Measurements from ENCODE around the gene HSD17B3. TPM values are rescaled to one million over a fixed set of nuclear protein-coding genes. Genes with fewer than 3 reads are reported as not detected.
A peak's percentile ranks its signal among the peaks of the same experiment; 100 is the strongest.

The HSD17B3 gene
- total RNA-seq, 4 donors from 2014 or later: 3.2 TPM; not detected in 3

DNA sequence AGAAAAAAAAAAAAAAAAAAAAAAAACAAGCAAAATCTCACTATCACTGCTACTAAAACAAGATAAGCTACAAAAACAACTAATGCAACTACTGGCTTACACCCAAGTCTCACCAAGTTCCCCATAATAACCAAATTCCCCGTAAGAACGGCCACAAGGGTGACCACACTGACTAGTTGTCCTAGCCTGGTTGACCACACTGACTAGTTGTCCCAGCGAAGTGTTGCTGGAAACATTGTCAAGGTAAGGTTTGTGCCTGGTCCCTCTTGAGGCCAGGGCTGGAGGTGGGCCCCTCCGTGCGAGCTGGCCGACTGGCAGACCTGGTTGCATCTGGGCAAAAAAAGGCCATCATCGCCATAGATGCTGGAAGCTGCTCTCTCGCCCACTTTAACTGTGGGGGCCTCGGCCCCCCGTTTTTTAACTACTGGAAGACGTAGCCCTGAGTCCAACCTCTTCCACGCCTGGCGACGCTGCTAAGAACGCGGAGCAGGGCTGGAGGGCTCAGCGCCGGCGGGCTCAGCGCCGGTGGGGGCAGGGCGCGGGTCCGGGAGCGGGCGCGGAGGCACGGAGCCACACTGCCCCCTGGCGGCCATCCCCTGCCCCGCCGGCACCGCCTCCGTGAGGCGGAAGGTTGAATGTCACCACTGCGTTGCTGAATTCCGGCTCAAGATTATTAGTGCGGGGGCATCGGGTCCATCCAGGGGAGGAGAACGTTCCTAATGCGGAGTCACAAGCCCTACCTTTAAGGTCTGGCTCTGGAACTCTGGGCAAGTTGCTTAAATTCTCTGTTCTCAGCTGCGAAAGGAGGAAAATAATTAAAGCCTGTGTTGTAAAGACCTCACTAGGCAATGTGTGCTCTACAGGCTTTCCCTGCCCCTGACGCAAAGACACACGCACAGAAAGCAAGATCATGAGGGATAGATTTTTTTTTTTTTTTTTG is 84.0 kb downstream of the HSD17B3 start:
- TF ChIP-seq, protein P1, sequence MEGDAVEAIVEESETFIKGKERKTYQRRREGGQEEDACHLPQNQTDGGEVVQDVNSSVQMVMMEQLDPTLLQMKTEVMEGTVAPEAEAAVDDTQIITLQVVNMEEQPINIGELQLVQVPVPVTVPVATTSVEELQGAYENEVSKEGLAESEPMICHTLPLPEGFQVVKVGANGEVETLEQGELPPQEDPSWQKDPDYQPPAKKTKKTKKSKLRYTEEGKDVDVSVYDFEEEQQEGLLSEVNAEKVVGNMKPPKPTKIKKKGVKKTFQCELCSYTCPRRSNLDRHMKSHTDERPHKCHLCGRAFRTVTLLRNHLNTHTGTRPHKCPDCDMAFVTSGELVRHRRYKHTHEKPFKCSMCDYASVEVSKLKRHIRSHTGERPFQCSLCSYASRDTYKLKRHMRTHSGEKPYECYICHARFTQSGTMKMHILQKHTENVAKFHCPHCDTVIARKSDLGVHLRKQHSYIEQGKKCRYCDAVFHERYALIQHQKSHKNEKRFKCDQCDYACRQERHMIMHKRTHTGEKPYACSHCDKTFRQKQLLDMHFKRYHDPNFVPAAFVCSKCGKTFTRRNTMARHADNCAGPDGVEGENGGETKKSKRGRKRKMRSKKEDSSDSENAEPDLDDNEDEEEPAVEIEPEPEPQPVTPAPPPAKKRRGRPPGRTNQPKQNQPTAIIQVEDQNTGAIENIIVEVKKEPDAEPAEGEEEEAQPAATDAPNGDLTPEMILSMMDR (IDR thresholded peaks at IDR 0.05): peak; percentile 87 to 96 (median 92)
- TF ChIP-seq POLR2A (IDR thresholded peaks at IDR 0.05): peak in 1 of 2 donors; percentile 19
- intact Hi-C loops (cut with DNase I; ENCODE audit: low total_unique reads): loop anchor here (10.0 kb wide), 1 partner anchor 97 kb away; no protein-coding TSS in a partner anchor
- peak overlapping the region in 1 of 2 donors; percentile 30 for H3K4me3 ChIP-seq

DNA sequence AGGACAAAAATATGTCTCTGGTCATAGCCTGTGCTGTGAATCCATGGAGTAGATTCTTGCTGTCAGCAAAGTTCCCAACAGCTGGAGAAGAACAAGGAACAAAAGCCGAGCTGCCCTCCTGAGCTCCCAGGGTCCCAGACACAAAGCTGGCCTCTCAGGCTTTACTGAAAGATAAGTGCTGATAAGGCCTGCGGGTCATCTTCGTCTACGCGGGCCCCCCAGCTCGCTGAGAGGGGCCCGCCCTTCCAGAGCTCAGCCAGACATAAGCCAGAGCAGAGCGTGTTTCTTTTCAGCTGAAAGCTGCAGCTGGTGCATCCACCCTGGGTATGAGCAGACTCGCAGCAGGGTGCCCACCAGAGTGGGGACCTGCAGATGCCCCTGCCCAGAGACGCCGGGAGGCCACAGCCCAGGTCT is 84.7 kb downstream of the HSD17B3 start:
- Histone ChIP-seq H3K4me3 (no peak overlapping the region), H3K27ac (peak overlapping the region in 1 of 2 donors; percentile 58)
- TF ChIP-seq, protein P1 (IDR thresholded peaks at IDR 0.05): no peak
- TF ChIP-seq POLR2A (IDR thresholded peaks at IDR 0.05): no peak

More for the DNA sequence above, 84.0 kb downstream of the HSD17B3 start:
- Histone ChIP-seq H3K36me3 (no peaks in the 10 kb centered on the region), H3K27me3 (no peaks in the 10 kb centered on the region), H3K27ac (peak overlapping the region; percentile 44 to 59), H3K4me1 (no peaks in the 10 kb centered on the region), H3K9me3 (no peaks in the 10 kb centered on the region)
- peak; percentile 48 to 71 for DNase-seq

DNA sequence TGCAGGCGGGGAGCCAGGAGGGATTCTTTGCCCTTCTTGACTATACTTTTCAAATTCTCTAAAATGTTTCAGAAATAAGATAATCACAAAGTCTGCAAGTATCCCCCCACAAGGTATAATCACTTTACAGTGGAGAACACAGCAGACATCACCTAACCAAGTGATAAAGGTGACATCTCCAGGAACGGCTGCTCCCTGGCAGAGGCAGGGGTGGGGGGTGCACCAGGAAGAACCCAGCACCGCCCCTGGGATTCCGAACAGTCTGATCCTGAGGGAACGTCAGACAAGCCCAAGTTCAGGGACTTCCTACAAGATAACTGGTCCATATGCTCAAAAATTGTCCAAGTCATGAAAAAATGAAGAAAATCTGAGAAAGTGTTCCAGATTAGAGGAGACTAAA is 85.4 kb downstream of the HSD17B3 start:
- no peak for TF ChIP-seq POLR2A (IDR thresholded peaks at IDR 0.05)
- TF ChIP-seq, protein P1 (IDR thresholded peaks at IDR 0.05): no peak
- Histone ChIP-seq H3K9me3 (no peaks in the 10 kb centered on the region), H3K4me1 (no peaks in the 10 kb centered on the region), H3K27ac (no peak overlapping the region), H3K4me3 (no peak overlapping the region), H3K36me3 (no peaks in the 10 kb centered on the region), H3K27me3 (no peaks in the 10 kb centered on the region)
- DNase-seq: no peak
- intact Hi-C loops (cut with DNase I; ENCODE audit: low total_unique reads): loop anchor here (10.0 kb wide), 1 partner anchor 98 kb away; no protein-coding TSS in a partner anchor

More for the DNA sequence above, 84.7 kb downstream of the HSD17B3 start:
- H3K4me1 ChIP-seq: no peaks in the 10 kb centered on the region
- peak in 1 of 2 donors; percentile 15 for DNase-seq
- H3K9me3 ChIP-seq: no peaks in the 10 kb centered on the region
- no peaks in the 10 kb centered on the region for H3K27me3 ChIP-seq
- intact Hi-C loops (cut with DNase I; ENCODE audit: low total_unique reads): loop anchor here (10.0 kb wide), 1 partner anchor 98 kb away; no protein-coding TSS in a partner anchor
- H3K36me3 ChIP-seq: no peaks in the 10 kb centered on the region

DNA sequence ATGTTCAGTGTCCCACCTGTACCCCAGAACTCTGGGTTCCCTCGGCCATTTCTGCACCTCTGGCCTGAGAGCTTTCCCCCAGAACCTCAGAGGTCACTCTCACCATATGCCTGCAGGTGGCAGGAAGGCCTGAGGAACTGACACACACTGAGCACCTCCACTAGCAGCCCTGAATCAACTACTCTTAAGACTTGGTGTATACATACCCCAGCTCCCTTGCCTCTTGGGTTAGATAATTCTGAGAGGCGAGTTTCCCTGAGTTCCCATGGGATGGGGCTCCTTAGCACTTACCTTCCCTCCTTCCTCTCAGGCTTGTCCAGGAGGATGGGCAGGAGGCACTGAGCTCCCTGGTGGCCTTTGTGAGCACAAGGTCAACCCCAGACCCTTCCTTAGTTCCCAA is 86.1 kb downstream of the HSD17B3 start:
- H3K4me3 ChIP-seq: no peak overlapping the region
- H3K27me3 ChIP-seq: no peaks in the 10 kb centered on the region
- H3K27ac ChIP-seq: no peak overlapping the region
- DNase-seq: no peak
- no peaks in the 10 kb centered on the region for H3K4me1 ChIP-seq
- intact Hi-C loops (cut with DNase I; ENCODE audit: low total_unique reads): loop anchor here (10.0 kb wide), 1 partner anchor 99 kb away; no protein-coding TSS in a partner anchor
- TF ChIP-seq, protein P1 (IDR thresholded peaks at IDR 0.05): no peak
- no peak for TF ChIP-seq POLR2A (IDR thresholded peaks at IDR 0.05)
- no peaks in the 10 kb centered on the region for H3K9me3 ChIP-seq
- no peaks in the 10 kb centered on the region for H3K36me3 ChIP-seq

DNA sequence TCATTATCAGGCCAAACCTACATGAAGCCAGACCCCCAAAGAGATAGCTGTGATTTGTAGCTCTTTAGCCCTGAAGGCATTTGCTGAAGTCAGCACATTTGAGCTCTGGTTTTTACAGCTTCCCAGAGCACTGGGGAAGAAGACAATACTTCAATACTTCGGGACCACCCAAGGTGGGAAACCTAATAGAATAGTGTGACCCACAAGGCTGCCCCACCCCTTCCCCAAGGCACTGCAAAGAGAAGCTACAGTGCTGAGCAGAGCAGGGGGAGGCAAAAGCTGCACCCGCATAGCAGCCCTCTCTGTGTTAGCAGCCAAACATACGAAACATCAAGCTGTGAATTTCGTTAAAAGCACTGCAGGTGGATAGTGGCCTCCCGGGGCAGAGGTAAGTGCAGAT is 87.3 kb downstream of the HSD17B3 start:
- Histone ChIP-seq H3K4me1 (no peaks in the 10 kb centered on the region), H3K27ac (no peak overlapping the region), H3K27me3 (no peaks in the 10 kb centered on the region), H3K4me3 (no peak overlapping the region), H3K9me3 (no peaks in the 10 kb centered on the region), H3K36me3 (no peaks in the 10 kb centered on the region)
- no peak for TF ChIP-seq POLR2A (IDR thresholded peaks at IDR 0.05)
- TF ChIP-seq, protein P1 (IDR thresholded peaks at IDR 0.05): no peak
- intact Hi-C loops (cut with DNase I; ENCODE audit: low total_unique reads): loop anchor here (10.0 kb wide), 1 partner anchor 100 kb away; no protein-coding TSS in a partner anchor
- no peak for DNase-seq

Data from uterus (tissue), 4 donors.